ENCODE results near the gene TRIM65. TPM values are rescaled to one million over a fixed set of nuclear protein-coding genes. Genes with fewer than 3 reads are reported as not detected.
A peak's percentile ranks its signal among the peaks of the same experiment; 100 is the strongest.
"Not testable (repeated sequence)": the region's sequence is repeated elsewhere in the genome, so short reads cannot be mapped to it uniquely, and the experiment has no call there.

TRIM65 gene
- polyA plus RNA-seq, 6 donors from 2014 or later, result 15.4 to 33.0 (median 23.4) TPM

- peak within 1 kb of the TSS in 1 of 8 donors; percentile 93 for H3K4me3 Mint-ChIP-seq
- H3K27ac Mint-ChIP-seq, result peak within 1 kb of the TSS in 4 of 6 donors; percentile 85 to 96 (median 93)
- H3K27me3 Mint-ChIP-seq, result no peaks in the 10 kb centered on the region
- H3K9me3 Mint-ChIP-seq, result no peaks in the 10 kb centered on the region
- no peaks in the 10 kb centered on the region for H3K36me3 Mint-ChIP-seq
- DNase-seq, result peak; percentile 98
- peaks cover 20 to 55% (median 38%) of the 10 kb centered on the region in 3 donors for H3K4me1 Mint-ChIP-seq
- ATAC-seq (ENCODE audit: low read depth in 2 of 2), result peak; percentile 79 to 83
Observed at GRCh38 chr17:75855310-75856061, 41.3 kb downstream of the TRIM65 start, which contains the start of gene WBP2. WBP2 (minus strand) TSS chr17:75855335; CDS start chr17:75855297, 38 bp downstream.

GRCh38 chr17:75854881-75855309, 41.9 kb downstream of the TRIM65 start:
- Mint-ChIP-seq H3K4me3 (no peak overlapping the region), H3K4me1 (peaks cover 20 to 55% (median 38%) of the 10 kb centered on the region in 3 donors), H3K36me3 (no peaks in the 10 kb centered on the region), H3K27ac (no peak overlapping the region), H3K9me3 (no peaks in the 10 kb centered on the region), H3K27me3 (no peaks in the 10 kb centered on the region)
- DNase-seq (no peak), ATAC-seq (ENCODE audit: low read depth in 2 of 2) (peak; percentile 2 to 4)

GRCh38 chr17:75854101-75854748, 42.5 kb downstream of the TRIM65 start:
- no peaks in the 10 kb centered on the region for H3K9me3 Mint-ChIP-seq
- peaks cover 20 to 52% (median 35%) of the 10 kb centered on the region in 3 donors for H3K4me1 Mint-ChIP-seq
- no peaks in the 10 kb centered on the region for H3K27me3 Mint-ChIP-seq

GRCh38 chr17:75853433-75853832, 43.3 kb downstream of the TRIM65 start:
- DNase-seq, result no peak
- H3K4me3 Mint-ChIP-seq, result peak overlapping the region in 4 of 8 donors; percentile 37 to 82 (median 62)
- H3K4me1 Mint-ChIP-seq, result peaks cover 14 to 51% (median 28%) of the 10 kb centered on the region in 3 donors

More at GRCh38 chr17:75854101-75854748, 42.5 kb downstream of the TRIM65 start:
- H3K27ac Mint-ChIP-seq, result peak overlapping the region in 1 of 6 donors; percentile 91
- DNase-seq (no peak), ATAC-seq (ENCODE audit: low read depth in 2 of 2) (no peak)
- H3K4me3 Mint-ChIP-seq, result no peak overlapping the region
- H3K36me3 Mint-ChIP-seq, result no peaks in the 10 kb centered on the region

GRCh38 chr17:75851693-75851991, 45.1 kb downstream of the TRIM65 start:
- Mint-ChIP-seq H3K4me1 (peaks cover 18 to 42% (median 36%) of the 10 kb centered on the region in 3 donors), H3K36me3 (peaks cover 4 to 11% of the 10 kb centered on the region in 2 donors), H3K4me3 (peak overlapping the region in 2 of 8 donors; percentile 63 to 73), H3K27ac (peak overlapping the region in 1 of 6 donors; percentile 30)
- not testable (repeated sequence) for H3K9me3 Mint-ChIP-seq; DNase-seq; ATAC-seq (ENCODE audit: low read depth in 2 of 2); H3K27me3 Mint-ChIP-seq

More at GRCh38 chr17:75853433-75853832, 43.3 kb downstream of the TRIM65 start:
- Mint-ChIP-seq H3K27me3 (no peaks in the 10 kb centered on the region), H3K9me3 (no peaks in the 10 kb centered on the region), H3K36me3 (peaks cover 1% of the 10 kb centered on the region in 2 donors), H3K27ac (peak overlapping the region in 3 of 6 donors; percentile 3 to 39 (median 38))
- ATAC-seq (ENCODE audit: low read depth in 2 of 2), result no peak

- no peaks in the 10 kb centered on the region for H3K27me3 Mint-ChIP-seq
- ATAC-seq (ENCODE audit: low read depth in 2 of 2) (no peak), DNase-seq (no peak)
- peaks cover 12 to 42% (median 31%) of the 10 kb centered on the region in 3 donors for H3K4me1 Mint-ChIP-seq
- H3K4me3 Mint-ChIP-seq, result peak overlapping the region in 3 of 8 donors; percentile 6 to 73 (median 63)
- no peaks in the 10 kb centered on the region for H3K9me3 Mint-ChIP-seq
- peak overlapping the region in 1 of 6 donors; percentile 30 for H3K27ac Mint-ChIP-seq
- H3K36me3 Mint-ChIP-seq, result peaks cover 4 to 11% of the 10 kb centered on the region in 2 donors
Observed at GRCh38 chr17:75850928-75851692, 45.6 kb downstream of the TRIM65 start.

- DNase-seq (no peak), ATAC-seq (ENCODE audit: low read depth in 2 of 2) (no peak)
- H3K27ac Mint-ChIP-seq, result no peak overlapping the region
- peaks cover 4 to 11% of the 10 kb centered on the region in 2 donors for H3K36me3 Mint-ChIP-seq
- no peaks in the 10 kb centered on the region for H3K9me3 Mint-ChIP-seq
- peak overlapping the region in 1 of 8 donors; percentile 58 for H3K4me3 Mint-ChIP-seq
- H3K27me3 Mint-ChIP-seq, result no peaks in the 10 kb centered on the region
- H3K4me1 Mint-ChIP-seq, result peaks cover 17 to 53% (median 41%) of the 10 kb centered on the region in 3 donors
Observed at GRCh38 chr17:75849724-75850123, 47.0 kb downstream of the TRIM65 start.

- H3K4me3 Mint-ChIP-seq, result no peak overlapping the region
- H3K27ac Mint-ChIP-seq, result no peak overlapping the region
- H3K36me3 Mint-ChIP-seq, result peaks cover 4 to 11% of the 10 kb centered on the region in 2 donors
Observed at GRCh38 chr17:75849279-75849646, 47.5 kb downstream of the TRIM65 start.

GRCh38 chr17:75848523-75849278, 48.0 kb downstream of the TRIM65 start:
- Mint-ChIP-seq H3K36me3 (peaks cover 4 to 11% of the 10 kb centered on the region in 2 donors), H3K27ac (peak overlapping the region in 4 of 6 donors; percentile 11 to 76 (median 48)), H3K27me3 (no peaks in the 10 kb centered on the region), H3K4me3 (peak overlapping the region in 1 of 8 donors; percentile 69), H3K9me3 (no peaks in the 10 kb centered on the region), H3K4me1 (peaks cover 16 to 46% (median 33%) of the 10 kb centered on the region in 3 donors)
- peak in 1 of 2 donors; percentile 18 for ATAC-seq (ENCODE audit: low read depth in 2 of 2)
- DNase-seq, result peak; percentile 54

More at GRCh38 chr17:75849279-75849646, 47.5 kb downstream of the TRIM65 start:
- no peak for DNase-seq
- H3K4me1 Mint-ChIP-seq, result peaks cover 16 to 49% (median 37%) of the 10 kb centered on the region in 3 donors
- no peaks in the 10 kb centered on the region for H3K9me3 Mint-ChIP-seq
- no peaks in the 10 kb centered on the region for H3K27me3 Mint-ChIP-seq
- no peak for ATAC-seq (ENCODE audit: low read depth in 2 of 2)

GRCh38 chr17:75847614-75848522, 48.9 kb downstream of the TRIM65 start:
- DNase-seq (no peak), ATAC-seq (ENCODE audit: low read depth in 2 of 2) (no peak)
- Mint-ChIP-seq H3K36me3 (peaks cover 4 to 11% of the 10 kb centered on the region in 2 donors), H3K27me3 (no peaks in the 10 kb centered on the region), H3K4me1 (peaks cover 16 to 42% (median 31%) of the 10 kb centered on the region in 3 donors), H3K4me3 (peak overlapping the region in 2 of 8 donors; percentile 16 to 69), H3K27ac (peak overlapping the region in 3 of 6 donors; percentile 34 to 76 (median 62)), H3K9me3 (no peaks in the 10 kb centered on the region)

GRCh38 chr17:75846692-75847613, 49.8 kb downstream of the TRIM65 start:
- ATAC-seq (ENCODE audit: low read depth in 2 of 2) (no peak), DNase-seq (no peak)
- H3K9me3 Mint-ChIP-seq, result no peaks in the 10 kb centered on the region
- H3K4me3 Mint-ChIP-seq, result peak overlapping the region in 2 of 8 donors; percentile 47 to 85
- peaks cover 16 to 42% (median 27%) of the 10 kb centered on the region in 3 donors for H3K4me1 Mint-ChIP-seq
- peaks cover 4 to 11% of the 10 kb centered on the region in 2 donors for H3K36me3 Mint-ChIP-seq
- H3K27ac Mint-ChIP-seq, result peak overlapping the region in 1 of 6 donors; percentile 39
- H3K27me3 Mint-ChIP-seq, result no peaks in the 10 kb centered on the region

All from naive B cell (primary cell).